Measurements from ENCODE around the gene STAG1. TPM values are rescaled to one million over a fixed set of nuclear protein-coding genes. Genes with fewer than 3 reads are reported as not detected.

STAG1 gene
- total RNA-seq, 1 donor from 2014 or later = 53.9 TPM

- H3K9me3 Mint-ChIP-seq (ENCODE audit: unreplicated experiment) = peaks cover 7% of the 10 kb centered on the region
- no peak for TF ChIP-seq CTCF (IDR thresholded peaks at IDR 0.05)
- H3K4me1 Mint-ChIP-seq (ENCODE audit: unreplicated experiment) = peaks cover 4% of the 10 kb centered on the region
- peaks cover 45% of the 10 kb centered on the region for H3K36me3 Mint-ChIP-seq (ENCODE audit: unreplicated experiment)
- no peak for DNase-seq (ENCODE audit: extremely low spot score, unreplicated experiment)
- no peak overlapping the region for H3K4me3 Mint-ChIP-seq (ENCODE audit: unreplicated experiment)
- H3K27ac Mint-ChIP-seq (ENCODE audit: unreplicated experiment) = no peak overlapping the region
- H3K27me3 Mint-ChIP-seq (ENCODE audit: unreplicated experiment) = no peaks in the 10 kb centered on the region
Observed at GRCh38 chr3:136463170-136463569, 289.0 kb downstream of the STAG1 start.

GRCh38 chr3:136457793-136458192 lies 294.4 kb downstream of the STAG1 start:
- Mint-ChIP-seq H3K9me3 (ENCODE audit: unreplicated experiment) (peaks cover 30% of the 10 kb centered on the region), H3K36me3 (ENCODE audit: unreplicated experiment) (peaks cover 69% of the 10 kb centered on the region), H3K27me3 (ENCODE audit: unreplicated experiment) (no peaks in the 10 kb centered on the region), H3K27ac (ENCODE audit: unreplicated experiment) (no peak overlapping the region), H3K4me3 (ENCODE audit: unreplicated experiment) (no peak overlapping the region), H3K4me1 (ENCODE audit: unreplicated experiment) (peaks cover 2% of the 10 kb centered on the region)
- TF ChIP-seq CTCF (IDR thresholded peaks at IDR 0.05) = no peak
- DNase-seq (ENCODE audit: extremely low spot score, unreplicated experiment) = no peak

GRCh38 chr3:136456196-136456595 lies 296.0 kb downstream of the STAG1 start:
- Mint-ChIP-seq H3K27me3 (ENCODE audit: unreplicated experiment) (no peaks in the 10 kb centered on the region), H3K36me3 (ENCODE audit: unreplicated experiment) (peaks cover 61% of the 10 kb centered on the region), H3K4me1 (ENCODE audit: unreplicated experiment) (peaks cover 2% of the 10 kb centered on the region), H3K9me3 (ENCODE audit: unreplicated experiment) (peaks cover 30% of the 10 kb centered on the region), H3K4me3 (ENCODE audit: unreplicated experiment) (no peak overlapping the region), H3K27ac (ENCODE audit: unreplicated experiment) (no peak overlapping the region)
- no peak for TF ChIP-seq CTCF (IDR thresholded peaks at IDR 0.05)
- DNase-seq (ENCODE audit: extremely low spot score, unreplicated experiment) = no peak

- Mint-ChIP-seq H3K9me3 (ENCODE audit: unreplicated experiment) (no peaks in the 10 kb centered on the region), H3K27ac (ENCODE audit: unreplicated experiment) (no peak overlapping the region), H3K4me1 (ENCODE audit: unreplicated experiment) (no peaks in the 10 kb centered on the region), H3K36me3 (ENCODE audit: unreplicated experiment) (peaks cover 29% of the 10 kb centered on the region), H3K27me3 (ENCODE audit: unreplicated experiment) (no peaks in the 10 kb centered on the region), H3K4me3 (ENCODE audit: unreplicated experiment) (no peak overlapping the region)
- no peak for DNase-seq (ENCODE audit: extremely low spot score, unreplicated experiment)
- no peak for TF ChIP-seq CTCF (IDR thresholded peaks at IDR 0.05)
Observed at GRCh38 chr3:136444581-136444980, 307.6 kb downstream of the STAG1 start.

GRCh38 chr3:136437043-136437442 lies 315.1 kb downstream of the STAG1 start:
- no peaks in the 10 kb centered on the region for H3K27me3 Mint-ChIP-seq (ENCODE audit: unreplicated experiment)
- DNase-seq (ENCODE audit: extremely low spot score, unreplicated experiment) = no peak
- no peak for TF ChIP-seq CTCF (IDR thresholded peaks at IDR 0.05)
- H3K4me3 Mint-ChIP-seq (ENCODE audit: unreplicated experiment) = no peak overlapping the region
- no peaks in the 10 kb centered on the region for H3K4me1 Mint-ChIP-seq (ENCODE audit: unreplicated experiment)
- no peak overlapping the region for H3K27ac Mint-ChIP-seq (ENCODE audit: unreplicated experiment)
- H3K9me3 Mint-ChIP-seq (ENCODE audit: unreplicated experiment) = no peaks in the 10 kb centered on the region
- peaks cover 19% of the 10 kb centered on the region for H3K36me3 Mint-ChIP-seq (ENCODE audit: unreplicated experiment)
